ENCODE results near the gene SLC25A42.

The SLC25A42 gene

GRCh38 chr19:19067276-19068072 lies 3.7 kb downstream of the SLC25A42 start:
- in situ Hi-C loops (cut with HindIII; ENCODE audit: low sequenced_read_pairs) = no loop called here

GRCh38 chr19:19068659-19069654 lies 5.2 kb downstream of the SLC25A42 start:
- in situ Hi-C loops (cut with HindIII; ENCODE audit: low sequenced_read_pairs) = no loop called here

GRCh38 chr19:19071897-19072296 lies 8.1 kb downstream of the SLC25A42 start:
- in situ Hi-C loops (cut with HindIII; ENCODE audit: low sequenced_read_pairs) = no loop called here

DNA sequence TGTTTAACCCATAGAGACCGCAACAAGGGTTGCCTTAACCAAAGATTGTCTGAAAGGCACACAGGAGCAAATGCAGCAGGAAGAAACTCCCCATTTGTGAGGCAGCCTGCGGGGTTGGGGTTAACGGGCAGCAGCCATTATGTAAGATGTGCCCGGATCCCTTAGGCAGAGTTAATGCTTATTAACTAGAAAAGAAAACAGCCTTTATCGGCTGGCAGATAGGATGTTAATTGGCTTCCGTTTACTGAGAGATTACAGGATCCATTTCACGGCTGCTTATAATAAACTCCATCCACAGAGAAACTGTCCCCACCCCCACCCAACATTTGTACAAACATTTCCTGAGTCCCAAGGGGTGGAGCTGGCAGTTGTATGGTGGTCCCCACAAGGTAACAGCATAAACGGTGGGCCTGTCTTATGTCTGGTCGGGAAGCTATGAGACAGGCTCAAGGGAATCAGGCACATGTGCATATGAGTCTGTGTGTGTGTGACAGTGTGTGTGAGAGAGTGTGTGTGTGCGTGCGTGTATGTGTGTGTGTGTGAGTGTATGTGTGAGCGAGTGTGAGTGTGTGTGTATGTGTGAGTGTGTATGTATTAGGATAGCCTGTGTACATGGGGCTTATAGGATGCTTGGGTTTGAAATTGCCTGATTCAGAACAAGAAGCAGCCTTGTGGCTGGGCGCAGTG lies 10.5 kb downstream of the SLC25A42 start:
- in situ Hi-C loops (cut with HindIII; ENCODE audit: low sequenced_read_pairs) = no loop called here

GRCh38 chr19:19075126-19075525 lies 11.3 kb downstream of the SLC25A42 start:
- in situ Hi-C loops (cut with HindIII; ENCODE audit: low sequenced_read_pairs) = no loop called here

GRCh38 chr19:19076476-19076875 lies 12.7 kb downstream of the SLC25A42 start:
- in situ Hi-C loops (cut with HindIII; ENCODE audit: low sequenced_read_pairs) = no loop called here

DNA sequence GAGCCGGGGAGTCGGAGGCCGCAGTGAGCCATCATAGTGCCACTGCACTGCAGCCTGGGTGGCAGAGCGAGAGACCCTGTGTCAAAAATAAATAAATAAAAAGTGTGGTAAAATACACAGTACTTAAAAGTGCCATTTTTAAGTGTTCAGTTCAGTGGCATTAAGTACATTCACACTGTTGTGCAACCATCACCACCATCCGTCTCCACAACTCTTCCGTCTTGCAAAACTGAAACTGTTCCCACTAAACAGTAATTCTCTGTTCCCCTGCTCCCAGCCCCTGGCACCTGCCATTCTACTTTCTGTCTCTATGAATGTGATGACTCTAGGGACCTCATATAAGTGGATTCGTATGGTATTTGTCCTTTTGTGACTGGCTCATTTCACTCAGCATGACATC lies 13.3 kb downstream of the SLC25A42 start:
- in situ Hi-C loops (cut with HindIII; ENCODE audit: low sequenced_read_pairs) = no loop called here

DNA sequence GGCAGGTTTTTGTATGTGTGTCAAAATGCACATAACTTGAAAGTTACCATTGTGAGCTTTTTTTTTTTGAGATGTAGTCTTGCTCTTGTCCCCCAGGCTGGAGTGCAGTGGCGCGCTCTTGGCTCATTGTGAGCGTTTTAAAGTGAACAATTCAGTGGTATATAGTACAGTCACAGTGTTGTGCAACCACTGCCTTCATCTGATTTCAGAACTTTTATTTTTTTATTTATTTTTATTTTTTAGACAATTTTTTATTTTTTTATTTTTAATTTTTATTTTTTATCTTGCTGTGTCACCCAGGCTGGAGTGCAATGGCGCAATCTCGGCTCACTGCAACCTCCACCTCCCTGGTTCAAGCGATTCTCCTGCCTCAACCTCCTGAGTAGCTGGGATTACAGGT lies 15.0 kb downstream of the SLC25A42 start:
- in situ Hi-C loops (cut with HindIII; ENCODE audit: low sequenced_read_pairs) = no loop called here

GRCh38 chr19:19079571-19079970 lies 15.8 kb downstream of the SLC25A42 start:
- in situ Hi-C loops (cut with HindIII; ENCODE audit: low sequenced_read_pairs) = no loop called here

DNA sequence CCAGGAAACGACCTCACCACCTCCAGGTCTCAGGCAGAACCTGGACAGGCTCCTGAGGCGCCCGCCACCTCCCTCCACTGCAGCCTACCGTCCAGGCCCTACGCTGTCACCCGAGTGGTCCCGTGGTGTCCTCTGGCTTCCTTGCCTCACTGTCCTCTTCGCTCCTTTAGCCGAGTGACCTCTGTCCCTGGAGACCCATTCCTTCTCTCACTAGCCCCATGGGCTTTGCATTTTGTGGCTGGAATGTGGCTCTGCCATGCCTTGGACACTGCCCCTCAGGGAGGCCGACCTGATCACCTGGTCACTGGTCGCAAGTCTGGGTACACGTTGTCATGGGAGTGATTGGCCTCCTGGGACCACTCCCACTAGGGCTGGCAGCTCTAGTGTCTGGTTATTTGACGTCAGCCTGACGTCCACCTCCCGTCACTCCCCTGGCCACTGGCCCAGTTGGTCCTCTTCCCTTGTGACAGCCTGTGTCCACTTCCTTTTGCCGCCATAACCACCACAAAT lies 17.9 kb downstream of the SLC25A42 start:
- in situ Hi-C loops (cut with HindIII; ENCODE audit: low sequenced_read_pairs) = no loop called here

DNA sequence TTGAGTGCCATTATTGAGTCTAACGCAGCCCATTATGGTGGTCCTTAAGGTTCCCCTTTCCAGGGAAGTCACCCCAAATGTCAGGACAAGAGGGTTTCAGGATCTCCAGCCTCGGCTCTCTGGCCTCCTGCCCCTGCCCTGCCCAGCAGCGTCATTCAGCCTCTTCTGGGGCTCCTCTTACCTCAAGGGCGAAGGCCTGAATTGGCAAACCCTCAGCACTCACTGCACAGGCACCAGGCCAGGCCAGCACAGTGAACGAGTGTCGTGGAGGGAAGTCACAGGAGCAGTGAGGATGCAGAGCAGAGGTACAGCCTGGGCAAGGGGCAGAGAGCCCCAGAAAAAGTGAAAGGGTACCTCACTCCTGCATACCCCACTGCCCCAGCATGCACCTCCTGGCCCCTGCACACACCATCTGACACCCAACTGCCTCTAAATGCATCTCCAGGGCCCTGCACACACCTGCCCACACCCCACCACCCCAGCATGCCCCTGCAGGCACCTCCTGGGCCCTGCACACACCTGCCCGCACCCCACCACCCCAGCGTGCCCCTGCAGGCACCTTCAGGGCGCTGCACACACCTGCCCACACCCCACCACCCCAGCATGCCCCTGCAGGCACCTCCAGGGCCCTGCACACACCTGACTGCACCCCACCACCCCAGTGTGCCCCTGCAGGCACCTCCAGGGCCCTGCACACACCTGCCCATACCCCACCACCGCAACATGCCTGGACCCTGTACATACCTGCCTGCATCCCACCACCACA lies 19.8 kb downstream of the SLC25A42 start:
- in situ Hi-C loops (cut with HindIII; ENCODE audit: low sequenced_read_pairs) = no loop called here

- in situ Hi-C loops (cut with HindIII; ENCODE audit: low sequenced_read_pairs) = no loop called here
Observed at GRCh38 chr19:19087676-19088075, 23.9 kb downstream of the SLC25A42 start.

DNA sequence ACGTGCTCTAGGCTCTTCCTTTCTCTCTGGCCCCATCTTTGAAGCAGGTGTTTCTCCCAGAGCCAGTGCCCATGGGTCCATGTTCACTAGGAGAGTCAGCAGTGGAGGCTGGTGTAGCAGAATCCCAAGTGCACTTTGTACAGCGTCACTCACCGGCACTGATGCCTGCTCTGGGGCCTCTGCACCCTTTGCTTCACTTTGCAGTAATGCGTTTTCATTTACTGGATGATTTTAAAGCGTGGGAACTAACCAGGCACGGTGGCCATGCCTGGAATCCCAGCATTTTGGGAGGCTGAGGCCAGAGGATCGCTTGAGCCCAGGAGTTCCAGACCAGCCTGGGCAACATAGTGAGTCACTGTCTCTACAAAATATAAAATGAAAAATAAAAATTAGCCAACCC lies 30.7 kb downstream of the SLC25A42 start:
- in situ Hi-C loops (cut with HindIII; ENCODE audit: low sequenced_read_pairs) = no loop called here

DNA sequence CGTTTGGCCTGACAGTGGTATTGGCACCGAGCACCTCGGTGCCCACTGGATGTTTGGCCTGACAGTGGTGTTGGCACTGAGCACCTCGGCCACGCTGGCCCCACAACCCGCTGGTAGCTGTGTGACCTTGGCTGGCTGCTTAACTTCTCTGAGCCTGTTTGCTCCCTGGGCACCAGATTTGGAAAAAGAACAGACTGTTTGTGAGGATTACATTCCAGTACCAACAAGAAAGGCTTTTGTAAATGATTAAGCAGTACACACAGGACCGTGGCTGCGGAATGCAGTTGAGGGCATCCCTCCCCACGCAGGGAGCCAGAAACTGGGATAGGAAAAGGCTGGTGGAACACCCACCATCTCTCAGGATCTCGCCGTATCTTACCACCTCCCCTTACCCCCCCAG lies 31.9 kb downstream of the SLC25A42 start:
- in situ Hi-C loops (cut with HindIII; ENCODE audit: low sequenced_read_pairs) = no loop called here

GRCh38 chr19:19096641-19097627 lies 33.1 kb downstream of the SLC25A42 start:
- in situ Hi-C loops (cut with HindIII; ENCODE audit: low sequenced_read_pairs) = no loop called here

GRCh38 chr19:19098084-19098702 lies 34.4 kb downstream of the SLC25A42 start:
- in situ Hi-C loops (cut with HindIII; ENCODE audit: low sequenced_read_pairs) = no loop called here

DNA sequence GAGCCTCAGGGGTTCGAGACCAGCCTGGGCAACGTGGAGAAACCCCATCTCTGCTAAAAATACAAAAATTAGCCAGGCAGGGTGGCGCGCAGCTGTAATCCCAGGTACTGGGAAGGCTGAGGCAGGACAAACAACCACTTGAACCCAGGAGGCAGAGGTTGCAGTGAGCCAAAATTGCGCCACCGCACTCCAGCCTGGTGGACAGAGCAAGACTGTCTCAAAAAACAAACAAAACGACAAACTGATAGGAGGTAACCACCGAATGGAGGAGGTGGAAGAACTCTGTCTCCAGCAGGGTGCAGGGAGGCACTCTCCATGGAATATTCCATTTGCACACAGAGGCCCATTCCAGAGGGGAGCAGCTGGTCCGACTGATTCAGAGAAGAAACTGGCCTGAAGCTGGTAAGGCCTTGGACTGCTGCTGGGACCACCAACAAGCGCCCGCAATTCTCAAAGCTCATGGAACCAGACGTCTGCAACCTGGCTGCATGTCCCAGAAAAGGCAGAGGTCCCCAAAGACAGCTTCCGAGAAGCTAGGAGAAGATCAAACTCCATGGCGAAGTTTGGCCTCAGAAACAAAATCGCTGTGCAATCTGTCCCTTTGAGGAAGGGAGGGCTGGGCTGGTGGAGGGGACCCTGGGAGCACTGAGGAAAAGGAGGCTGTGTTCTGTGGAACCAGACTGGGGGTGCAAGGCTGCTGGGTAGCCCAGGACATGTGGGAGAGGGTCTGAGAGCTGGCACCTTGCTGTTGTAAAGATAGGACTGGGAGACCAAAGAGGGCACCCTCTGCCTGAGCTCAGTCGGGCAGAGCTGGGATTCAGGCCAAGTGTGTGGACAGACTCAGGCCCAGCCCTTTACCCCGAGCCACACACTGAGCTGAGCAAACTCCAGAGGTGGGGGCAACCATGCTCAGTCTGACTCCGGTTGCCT lies 35.2 kb downstream of the SLC25A42 start:
- in situ Hi-C loops (cut with HindIII; ENCODE audit: low sequenced_read_pairs) = no loop called here

DNA sequence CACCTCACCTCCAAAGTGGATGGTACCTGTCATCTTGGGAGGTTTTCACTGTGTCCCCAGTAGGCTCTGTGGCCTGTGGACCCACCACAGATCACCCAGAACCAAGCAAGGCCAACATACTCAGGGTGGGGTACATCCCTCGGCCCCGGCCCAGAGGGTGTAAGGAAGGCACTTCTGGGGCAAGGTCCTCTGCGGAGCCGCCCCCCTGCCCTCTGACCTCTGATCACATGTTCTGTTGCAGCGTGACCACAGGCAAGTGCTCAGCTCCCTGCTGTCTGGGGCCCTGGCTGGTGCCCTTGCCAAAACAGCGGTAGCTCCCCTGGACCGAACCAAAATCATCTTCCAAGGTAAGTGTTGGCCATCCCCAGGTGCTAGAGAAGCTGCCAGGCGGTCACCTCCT lies 37.7 kb downstream of the SLC25A42 start:
- in situ Hi-C loops (cut with HindIII; ENCODE audit: low sequenced_read_pairs) = no loop called here
